Keratinocyte (primary cell): Measurements from ENCODE around the gene ADAMTS13. TPM values are rescaled to one million over a fixed set of nuclear protein-coding genes. Genes with fewer than 3 reads are reported as not detected.
A peak's percentile ranks its signal among the peaks of the same experiment; 100 is the strongest.

ENCODE experiments used
- DNase-seq: peaks from one replicate; pipeline ENCODE4 v3.0.0-alpha.2; 2011; ENCODE audit warnings: low read depth, missing footprints, low spot score
- FAIRE-seq: peaks from 2 replicates; lab custom pipeline; 2011; peaks lifted over from hg19 to GRCh38; lab: Jason Lieb, UNC
- H2AFZ ChIP-seq: 2 replicates; pipeline ENCODE4 v1.6.0; 2012; ENCODE audit warnings: low read length, control low read depth, inconsistent platforms; ENCODE audit not compliant: control insufficient read depth
- H3K27ac ChIP-seq: 2 replicates; pipeline ENCODE4 v1.5.1; 2011; ENCODE audit warnings: low read length; ENCODE audit not compliant: control insufficient read depth, insufficient read depth
- H3K27me3 ChIP-seq: 3 replicates; pipeline ENCODE4 v1.6.0; 2011; ENCODE audit warnings: low read length; ENCODE audit not compliant: control insufficient read depth, insufficient read depth; ENCODE audit errors: extremely low read depth
- H3K36me3 ChIP-seq, 2 experiments: 2 replicates in 1 of 2; 3 replicates in 1 of 2; pipeline ENCODE4 v1.5.1; 2011; ENCODE audit warnings: low read length in 2 of 2, mild to moderate bottlenecking in 1 of 2; ENCODE audit not compliant: control insufficient read depth in 2 of 2, insufficient read depth in 2 of 2; ENCODE audit errors: extremely low read depth in 1 of 2
- H3K4me1 ChIP-seq: 3 replicates; pipeline ENCODE4 v1.5.1; 2011; ENCODE audit warnings: low read length; ENCODE audit not compliant: control insufficient read depth, insufficient read depth; ENCODE audit errors: extremely low read depth
- H3K4me2 ChIP-seq: 3 replicates; pipeline ENCODE4 v1.6.0; 2011; ENCODE audit warnings: low read depth, low read length; ENCODE audit not compliant: control insufficient read depth, insufficient read depth; ENCODE audit errors: extremely low read depth
- H3K4me3 ChIP-seq, 3 experiments: fragments of 200-600 bp in 1 of 3; sonication (generic) in 1 of 3; 2 replicates in 2 of 3; 3 replicates in 1 of 3; pipeline ENCODE4 v1.5.1; 2011 to 2016; ENCODE audit warnings: low read length in 3 of 3, mild to moderate bottlenecking in 3 of 3, control low read depth in 2 of 3, inconsistent platforms in 1 of 3, low read depth in 1 of 3, mixed read lengths in 1 of 3, mixed run types in 1 of 3, moderate library complexity in 1 of 3; ENCODE audit not compliant: control insufficient read depth in 2 of 3, insufficient read depth in 2 of 3; ENCODE audit errors: extremely low read depth in 1 of 3
- H3K79me2 ChIP-seq: 2 replicates; pipeline ENCODE4 v1.6.0; 2012; ENCODE audit warnings: low read length; ENCODE audit not compliant: control insufficient read depth, insufficient read depth
- H3K9ac ChIP-seq: 3 replicates; pipeline ENCODE4 v1.6.0; 2011; ENCODE audit warnings: low read length; ENCODE audit not compliant: control insufficient read depth, insufficient read depth; ENCODE audit errors: extremely low read depth
- H3K9me1 ChIP-seq: 3 replicates; pipeline ENCODE4 v1.6.0; 2011; ENCODE audit warnings: low read length; ENCODE audit not compliant: control insufficient read depth, insufficient read depth; ENCODE audit errors: extremely low read depth
- H3K9me3 ChIP-seq: 2 replicates; pipeline ENCODE4 v1.5.1; 2012; ENCODE audit warnings: low read depth, low read length; ENCODE audit not compliant: control insufficient read depth
- H4K20me1 ChIP-seq: 3 replicates; pipeline ENCODE4 v1.6.0; 2011; ENCODE audit warnings: low read length; ENCODE audit not compliant: control insufficient read depth, insufficient read depth; ENCODE audit errors: extremely low read depth
- EZH2 ChIP-seq: IDR thresholded peaks from one replicate; pipeline ENCODE4 v1.6.1; 2012; ENCODE audit warnings: inconsistent platforms, mild to moderate bottlenecking, low read length, moderate library complexity
- dilution Hi-C: fragments of 300-500 bp; cut with MboI; formaldehyde crosslinking; loops from one replicate; pipeline ENCODE4 v1.7.0; 2020; ENCODE audit warnings: low sequenced_read_pairs; ENCODE audit not compliant: extremely low pct_ligation_motif_present
- polyA plus RNA-seq, 5 experiments: library from polyadenylated mRNA; depleted of rRNA in 3 of 5; stranded (reverse) in 3 of 5; stranded (forward) in 1 of 5; unstranded in 1 of 5; fragments of >200 nt; gene quantifications; 1 replicate in 1 of 5; 2 replicates in 3 of 5; 3 replicates in 1 of 5; pipeline versions ENCODE4 v1.2.1 to v1.2.3, GENCODE V29; 2011 to 2012; ENCODE audit warnings: missing spikeins in 2 of 5, low read depth in 1 of 5, low replicate concordance in 1 of 5
- TF ChIP-seq, protein P1 (sequence below), 3 experiments: IDR thresholded peaks in 1 of 3; conservative IDR thresholded peaks in 1 of 3; optimal IDR thresholded peaks in 1 of 3; 2 replicates in 2 of 3; 3 replicates in 1 of 3; pipeline versions ENCODE3 to v1.5.1; 2011; ENCODE audit warnings: low read length in 3 of 3, mild to moderate bottlenecking in 3 of 3, moderate library complexity in 2 of 3, control low read depth in 1 of 3, inconsistent platforms in 1 of 3; ENCODE audit not compliant: insufficient read depth in 2 of 3; ENCODE audit errors: extremely low read depth in 1 of 3

Gene ADAMTS13
- polyA plus RNA-seq, 1 donor (not counting 4 experiments of a cell fraction or from before 2014, with no cell fraction given): 1.1 TPM

DNA sequence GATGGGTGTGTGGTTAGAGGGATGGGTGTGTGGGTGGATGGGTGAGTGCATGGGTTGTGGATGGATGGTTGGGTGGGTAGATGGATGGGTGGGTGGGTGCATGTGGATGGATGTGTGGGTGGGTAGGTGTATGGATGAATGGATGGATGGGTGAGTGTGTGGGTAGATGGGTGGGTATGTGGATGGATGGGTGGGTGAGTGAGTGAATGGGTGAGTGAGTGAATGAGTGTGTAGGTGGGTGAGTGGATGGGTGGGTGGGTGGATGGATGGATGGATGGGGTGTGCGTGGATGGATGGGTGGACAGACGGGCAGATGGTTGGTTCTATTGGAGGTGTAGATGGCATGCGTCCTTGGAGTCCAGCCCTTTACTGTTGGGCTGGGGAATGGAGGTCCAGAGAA is 28.8 kb upstream of the ADAMTS13 start:
- H3K9me3 ChIP-seq: no peaks in the 10 kb centered on the region
- no peaks in the 10 kb centered on the region for H3K79me2 ChIP-seq
- dilution Hi-C loops: no loop called here
- TF ChIP-seq EZH2: no peak
- TF ChIP-seq, protein P1, sequence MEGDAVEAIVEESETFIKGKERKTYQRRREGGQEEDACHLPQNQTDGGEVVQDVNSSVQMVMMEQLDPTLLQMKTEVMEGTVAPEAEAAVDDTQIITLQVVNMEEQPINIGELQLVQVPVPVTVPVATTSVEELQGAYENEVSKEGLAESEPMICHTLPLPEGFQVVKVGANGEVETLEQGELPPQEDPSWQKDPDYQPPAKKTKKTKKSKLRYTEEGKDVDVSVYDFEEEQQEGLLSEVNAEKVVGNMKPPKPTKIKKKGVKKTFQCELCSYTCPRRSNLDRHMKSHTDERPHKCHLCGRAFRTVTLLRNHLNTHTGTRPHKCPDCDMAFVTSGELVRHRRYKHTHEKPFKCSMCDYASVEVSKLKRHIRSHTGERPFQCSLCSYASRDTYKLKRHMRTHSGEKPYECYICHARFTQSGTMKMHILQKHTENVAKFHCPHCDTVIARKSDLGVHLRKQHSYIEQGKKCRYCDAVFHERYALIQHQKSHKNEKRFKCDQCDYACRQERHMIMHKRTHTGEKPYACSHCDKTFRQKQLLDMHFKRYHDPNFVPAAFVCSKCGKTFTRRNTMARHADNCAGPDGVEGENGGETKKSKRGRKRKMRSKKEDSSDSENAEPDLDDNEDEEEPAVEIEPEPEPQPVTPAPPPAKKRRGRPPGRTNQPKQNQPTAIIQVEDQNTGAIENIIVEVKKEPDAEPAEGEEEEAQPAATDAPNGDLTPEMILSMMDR (optimal IDR thresholded peaks at IDR 0.05 in 1 of 3, IDR thresholded peaks at IDR 0.05 in 1 of 3, conservative IDR thresholded peaks at IDR 0.05 in 1 of 3; ENCODE audit: extremely low read depth in 1 of 3, insufficient read depth in 2 of 3, low read length in 3 of 3): no peak
- no peak overlapping the region for H3K4me2 ChIP-seq
- H4K20me1 ChIP-seq: no peaks in the 10 kb centered on the region
- no peaks in the 10 kb centered on the region for H3K4me1 ChIP-seq
- no peak overlapping the region for H3K4me3 ChIP-seq
- H2AFZ ChIP-seq: no peak overlapping the region
- H3K9me1 ChIP-seq: no peaks in the 10 kb centered on the region
- no peak overlapping the region for H3K9ac ChIP-seq
- H3K27me3 ChIP-seq: peaks cover 15% of the 10 kb centered on the region
- no peak for FAIRE-seq
- DNase-seq: no peak
- no peaks in the 10 kb centered on the region for H3K36me3 ChIP-seq
- no peak overlapping the region for H3K27ac ChIP-seq

DNA sequence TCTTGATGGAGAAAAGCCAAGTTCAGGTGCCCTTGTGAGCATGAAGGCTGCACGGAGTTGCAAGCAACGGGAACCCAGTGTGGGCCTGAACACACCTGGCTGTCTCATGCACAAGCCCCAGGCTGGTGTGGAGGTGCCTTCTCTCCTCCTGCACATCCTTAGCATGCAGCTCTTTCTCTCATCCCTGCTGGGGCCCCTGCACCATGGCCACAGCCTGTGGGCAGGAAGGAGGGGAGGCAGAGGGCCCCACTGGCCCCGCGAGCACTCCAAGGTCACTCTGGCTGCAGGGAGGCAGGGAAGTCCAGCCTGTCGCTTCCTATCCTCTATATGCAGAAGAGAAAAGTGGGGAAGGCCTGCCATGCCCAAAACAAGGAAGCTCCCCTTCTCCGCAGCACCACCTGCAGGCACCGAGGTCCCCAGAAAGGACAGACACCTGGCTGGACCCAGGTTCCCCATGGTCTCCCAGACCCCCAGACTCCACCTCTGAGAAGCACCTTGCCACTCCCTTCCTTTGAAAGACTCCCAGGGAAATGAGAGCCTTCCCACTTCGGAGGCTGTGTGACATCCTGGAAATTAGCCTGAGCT is 27.4 kb upstream of the ADAMTS13 start:
- no peak overlapping the region for H3K27ac ChIP-seq
- H3K4me3 ChIP-seq: no peak overlapping the region
- H3K9me1 ChIP-seq: no peaks in the 10 kb centered on the region
- H2AFZ ChIP-seq: no peak overlapping the region
- H3K27me3 ChIP-seq: peaks cover 15% of the 10 kb centered on the region
- H3K4me1 ChIP-seq: no peaks in the 10 kb centered on the region
- H3K9ac ChIP-seq: no peak overlapping the region
- no peaks in the 10 kb centered on the region for H4K20me1 ChIP-seq
- H3K4me2 ChIP-seq: no peak overlapping the region
- dilution Hi-C loops: no loop called here
- no peak for FAIRE-seq
- H3K36me3 ChIP-seq: no peaks in the 10 kb centered on the region
- H3K9me3 ChIP-seq: no peaks in the 10 kb centered on the region
- TF ChIP-seq, protein P1 (optimal IDR thresholded peaks at IDR 0.05 in 1 of 3, IDR thresholded peaks at IDR 0.05 in 1 of 3, conservative IDR thresholded peaks at IDR 0.05 in 1 of 3; ENCODE audit: extremely low read depth in 1 of 3, insufficient read depth in 2 of 3, low read length in 3 of 3): peak in 1 of 3 experiments; percentile 24
- no peak for TF ChIP-seq EZH2
- no peak for DNase-seq
- no peaks in the 10 kb centered on the region for H3K79me2 ChIP-seq
